GM19193 (cell line): ENCODE results near the gene GNAS-AS1.

Experiments
- POLR2A ChIP-seq: IDR thresholded peaks from 4 replicates; pipeline ENCODE4 v1.6.1; 2011; ENCODE audit not compliant: insufficient read depth, insufficient read length; ENCODE audit errors: extremely low read depth

The GNAS-AS1 gene

GRCh38 chr20:58839474-58839874 lies 11.2 kb downstream of the GNAS-AS1 start:
- TF ChIP-seq POLR2A = no peak

- TF ChIP-seq POLR2A = no peak
Observed at GRCh38 chr20:58838174-58838573, 12.5 kb downstream of the GNAS-AS1 start.

- no peak for TF ChIP-seq POLR2A
Observed at GRCh38 chr20:58837717-58838116, 13.0 kb downstream of the GNAS-AS1 start.

- no peak for TF ChIP-seq POLR2A
Observed at GRCh38 chr20:58836616-58837204, 14.0 kb downstream of the GNAS-AS1 start.

- no peak for TF ChIP-seq POLR2A
Observed at GRCh38 chr20:58835231-58835630, 15.5 kb downstream of the GNAS-AS1 start.

GRCh38 chr20:58833921-58834320 lies 16.8 kb downstream of the GNAS-AS1 start:
- no peak for TF ChIP-seq POLR2A

GRCh38 chr20:58832457-58832856 lies 18.2 kb downstream of the GNAS-AS1 start:
- no peak for TF ChIP-seq POLR2A

- TF ChIP-seq POLR2A = no peak
Observed at GRCh38 chr20:58829531-58829941, 21.2 kb downstream of the GNAS-AS1 start.

- TF ChIP-seq POLR2A = no peak
Observed at GRCh38 chr20:58828136-58828535, 22.6 kb downstream of the GNAS-AS1 start.

GRCh38 chr20:58826271-58826670 lies 24.4 kb downstream of the GNAS-AS1 start:
- no peak for TF ChIP-seq POLR2A

- TF ChIP-seq POLR2A = no peak
Observed at GRCh38 chr20:58825450-58825849, 25.3 kb downstream of the GNAS-AS1 start.

- TF ChIP-seq POLR2A = no peak
Observed at GRCh38 chr20:58824843-58825242, 25.9 kb downstream of the GNAS-AS1 start.

GRCh38 chr20:58822748-58823730 lies 27.7 kb downstream of the GNAS-AS1 start:
- no peak for TF ChIP-seq POLR2A

- no peak for TF ChIP-seq POLR2A
Observed at GRCh38 chr20:58822149-58822548, 28.6 kb downstream of the GNAS-AS1 start.

- no peak for TF ChIP-seq POLR2A
Observed at GRCh38 chr20:58819921-58820320, 30.8 kb downstream of the GNAS-AS1 start.
